Muscle of back (tissue), 11 donors: ENCODE data around the gene AGTPBP1. TPM values are rescaled to one million over a fixed set of nuclear protein-coding genes. Genes with fewer than 3 reads are reported as not detected.
"Not testable (repeated sequence)": the region's sequence is repeated elsewhere in the genome, so short reads cannot be mapped to it uniquely, and the experiment has no call there.

Experiments
- DNase-seq, 3 donors: peaks; one replicate each; pipeline versions ENCODE4 v3.0.0 to v3.0.0-alpha.2; 2013
- polyA plus RNA-seq, 10 donors: library from polyadenylated mRNA; unstranded; fragments of 120-200 nt; gene quantifications; one replicate each; pipeline ENCODE4 v1.2.1, GENCODE V29; 2013; ENCODE audit not compliant: insufficient read length in 10 of 10

Gene AGTPBP1
- polyA plus RNA-seq, 10 donors: 12.4 to 18.6 (median 14.6) TPM

- DNase-seq: peak in 1 of 3 donors; percentile 4
Observed at GRCh38 chr9:85640425-85640824, 101.3 kb downstream of the AGTPBP1 start.

- DNase-seq: no peak
Observed at GRCh38 chr9:85639675-85640186, 102.0 kb downstream of the AGTPBP1 start.

GRCh38 chr9:85631809-85632208 is 109.9 kb downstream of the AGTPBP1 start:
- DNase-seq: no peak

- no peak for DNase-seq
Observed at GRCh38 chr9:85630676-85631075, 111.1 kb downstream of the AGTPBP1 start.

GRCh38 chr9:85617141-85617670 is 124.5 kb downstream of the AGTPBP1 start:
- no peak for DNase-seq

- no peak for DNase-seq
Observed at GRCh38 chr9:85615792-85616191, 126.0 kb downstream of the AGTPBP1 start.

- peak; percentile 74 to 88 (median 84) for DNase-seq
Observed at GRCh38 chr9:85610074-85610860, 131.5 kb downstream of the AGTPBP1 start.

GRCh38 chr9:85605905-85606304 is 135.8 kb downstream of the AGTPBP1 start:
- DNase-seq: no peak

- no peak for DNase-seq
Observed at GRCh38 chr9:85603936-85604335, 137.8 kb downstream of the AGTPBP1 start.

- no peak for DNase-seq
Observed at GRCh38 chr9:85602742-85603141, 139.0 kb downstream of the AGTPBP1 start.

GRCh38 chr9:85600675-85601263 is 141.0 kb downstream of the AGTPBP1 start:
- peak in 1 of 3 donors; percentile 16 for DNase-seq

GRCh38 chr9:85599540-85600105 is 142.1 kb downstream of the AGTPBP1 start:
- peak in 1 of 3 donors; percentile 10 for DNase-seq

- no peak for DNase-seq
Observed at GRCh38 chr9:85594316-85594715, 147.4 kb downstream of the AGTPBP1 start.

GRCh38 chr9:85586684-85587083 is 155.1 kb downstream of the AGTPBP1 start:
- no peak for DNase-seq

- no peak for DNase-seq
Observed at GRCh38 chr9:85577353-85577952, 164.3 kb downstream of the AGTPBP1 start.

GRCh38 chr9:85575868-85576267 is 165.9 kb downstream of the AGTPBP1 start:
- no peak for DNase-seq

GRCh38 chr9:85573546-85573945 is 168.2 kb downstream of the AGTPBP1 start:
- DNase-seq: not testable (repeated sequence)

- DNase-seq: not testable (repeated sequence)
Observed at GRCh38 chr9:85572917-85573316, 168.8 kb downstream of the AGTPBP1 start.

- DNase-seq: peak in 1 of 3 donors; percentile 11
Observed at GRCh38 chr9:85569988-85570387, 171.8 kb downstream of the AGTPBP1 start.

GRCh38 chr9:85559526-85559925 is 182.2 kb downstream of the AGTPBP1 start:
- no peak for DNase-seq

GRCh38 chr9:85554349-85554748 is 187.4 kb downstream of the AGTPBP1 start:
- no peak for DNase-seq

- DNase-seq: no peak
Observed at GRCh38 chr9:85553475-85553874, 188.3 kb downstream of the AGTPBP1 start.
